PFSK-1 (cell line): ENCODE measurements around the gene COA7.

Source experiments
- POLR2AphosphoS5 ChIP-seq: IDR thresholded peaks from 2 replicates; pipeline ENCODE4 v1.6.1; 2012; ENCODE audit warnings: low read depth, mild to moderate bottlenecking, control low read depth, low read length, moderate library complexity
- TAF1 ChIP-seq: IDR thresholded peaks from 2 replicates; pipeline ENCODE4 v1.6.1; 2012; ENCODE audit warnings: low read length, control low read depth, borderline replicate concordance; ENCODE audit not compliant: insufficient read depth
- TF ChIP-seq, protein P1 (sequence below), 2 experiments: IDR thresholded peaks; 2 replicates each; pipeline versions ENCODE4 v1.6.1 to v1.8.0; 2011 to 2012; ENCODE audit warnings: low read depth in 2 of 2, low read length in 2 of 2, control low read depth in 1 of 2, inconsistent platforms in 1 of 2, mild to moderate bottlenecking in 1 of 2, moderate library complexity in 1 of 2; ENCODE audit not compliant: insufficient read depth in 1 of 2

DNA sequence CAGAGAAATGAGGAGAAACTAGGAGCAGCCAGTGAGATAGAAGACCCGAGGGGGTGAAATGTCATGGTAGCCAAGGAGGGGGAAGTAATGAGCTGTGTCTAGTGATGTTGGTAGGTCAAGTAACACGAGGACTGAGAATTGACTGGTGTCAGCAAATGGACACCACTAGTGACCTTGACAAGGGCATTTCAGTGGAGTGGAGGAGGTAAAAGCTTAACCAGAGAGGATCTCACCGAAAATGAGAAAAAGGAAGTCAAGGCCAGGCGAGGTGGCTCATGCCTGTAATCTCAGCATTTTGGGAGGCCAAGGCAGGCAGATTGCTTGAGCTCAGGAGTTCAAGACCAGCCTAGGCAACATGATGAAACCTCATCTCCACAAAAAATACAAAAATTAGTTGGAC is 25.1 kb upstream of the COA7 start:
- TF ChIP-seq POLR2AphosphoS5 (no peak), TAF1 (no peak)
- TF ChIP-seq, protein P1, sequence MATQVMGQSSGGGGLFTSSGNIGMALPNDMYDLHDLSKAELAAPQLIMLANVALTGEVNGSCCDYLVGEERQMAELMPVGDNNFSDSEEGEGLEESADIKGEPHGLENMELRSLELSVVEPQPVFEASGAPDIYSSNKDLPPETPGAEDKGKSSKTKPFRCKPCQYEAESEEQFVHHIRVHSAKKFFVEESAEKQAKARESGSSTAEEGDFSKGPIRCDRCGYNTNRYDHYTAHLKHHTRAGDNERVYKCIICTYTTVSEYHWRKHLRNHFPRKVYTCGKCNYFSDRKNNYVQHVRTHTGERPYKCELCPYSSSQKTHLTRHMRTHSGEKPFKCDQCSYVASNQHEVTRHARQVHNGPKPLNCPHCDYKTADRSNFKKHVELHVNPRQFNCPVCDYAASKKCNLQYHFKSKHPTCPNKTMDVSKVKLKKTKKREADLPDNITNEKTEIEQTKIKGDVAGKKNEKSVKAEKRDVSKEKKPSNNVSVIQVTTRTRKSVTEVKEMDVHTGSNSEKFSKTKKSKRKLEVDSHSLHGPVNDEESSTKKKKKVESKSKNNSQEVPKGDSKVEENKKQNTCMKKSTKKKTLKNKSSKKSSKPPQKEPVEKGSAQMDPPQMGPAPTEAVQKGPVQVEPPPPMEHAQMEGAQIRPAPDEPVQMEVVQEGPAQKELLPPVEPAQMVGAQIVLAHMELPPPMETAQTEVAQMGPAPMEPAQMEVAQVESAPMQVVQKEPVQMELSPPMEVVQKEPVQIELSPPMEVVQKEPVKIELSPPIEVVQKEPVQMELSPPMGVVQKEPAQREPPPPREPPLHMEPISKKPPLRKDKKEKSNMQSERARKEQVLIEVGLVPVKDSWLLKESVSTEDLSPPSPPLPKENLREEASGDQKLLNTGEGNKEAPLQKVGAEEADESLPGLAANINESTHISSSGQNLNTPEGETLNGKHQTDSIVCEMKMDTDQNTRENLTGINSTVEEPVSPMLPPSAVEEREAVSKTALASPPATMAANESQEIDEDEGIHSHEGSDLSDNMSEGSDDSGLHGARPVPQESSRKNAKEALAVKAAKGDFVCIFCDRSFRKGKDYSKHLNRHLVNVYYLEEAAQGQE (IDR thresholded peaks at IDR 0.05; ENCODE audit: insufficient read depth in 1 of 2, low read depth in 2 of 2, low read length in 2 of 2), result no peak
